HCT116 (cell line): ENCODE results near the gene KCNA4. TPM values are rescaled to one million over a fixed set of nuclear protein-coding genes. Genes with fewer than 3 reads are reported as not detected.
"Not testable (repeated sequence)": the region's sequence is repeated elsewhere in the genome, so short reads cannot be mapped to it uniquely, and the experiment has no call there.

Experiments
- ATAC-seq: fragments of 200-7000 bp; cut with Tn5 transposase; 2 replicates; pipeline ENCODE4 v1.9.1; 2020; ENCODE audit warnings: mild to moderate bottlenecking, moderate library complexity
- BruUV-seq: library from RNA; stranded (reverse); fragments of 400-500 nt; replicated peaks from 2 replicates; lab custom pipeline; 2021; lab: Mats Ljungman, UMichigan
- CTCF ChIA-PET: fragments of 300-600 bp; sonication (Branson Sonifier 250); formaldehyde crosslinking; loops from one replicate; lab custom pipeline; 2021; ENCODE audit warnings: antibody characterized with exemption; lab: Charles Lee
- POLR2A ChIA-PET: fragments of 300-600, 350-600 bp; sonication (Branson Sonifier 250); formaldehyde crosslinking; loops from one replicate; lab custom pipeline; 2021; ENCODE audit warnings: antibody characterized with exemption; lab: Charles Lee
- RAD21 ChIA-PET, 2 experiments: fragments of 300-600 bp; sonication (Branson Sonifier 250); formaldehyde crosslinking; loops; one replicate each; lab custom pipeline; 2023; ENCODE audit warnings: low total read pairs in 2 of 2; ENCODE audit not compliant: uncharacterized antibody in 2 of 2, unreplicated experiment in 2 of 2, low non-redundant PET in 1 of 2; lab: Charles Lee
- DNase-seq: peaks from one replicate; pipeline ENCODE4 v3.0.0-alpha.2; 2010; ENCODE audit warnings: low read depth, low spot score
- H2AFZ ChIP-seq: fragments of 200-600 bp; shearing (Covaris generic), sonication (generic); 2 replicates; pipeline ENCODE4 v1.6.1; 2017; ENCODE audit warnings: low read depth, mixed run types, mixed read lengths, antibody characterized with exemption, low read length; ENCODE audit not compliant: poor library complexity, severe bottlenecking
- H3K27ac ChIP-seq: 2 replicates; pipeline ENCODE4 v1.5.1; 2012; ENCODE audit warnings: low read depth, low read length
- H3K27me3 ChIP-seq: fragments of 200-600 bp; sonication (generic); 2 replicates; pipeline ENCODE4 v1.6.1; 2016; ENCODE audit warnings: mixed run types, low read length, mixed read lengths; ENCODE audit not compliant: insufficient read depth
- H3K36me3 ChIP-seq, 2 experiments: fragments of 200-500 bp in 1 of 2; fragments of 200-600 bp in 1 of 2; sonication (Bioruptor generic) in 1 of 2; sonication (generic) in 1 of 2; 2 replicates each; pipeline versions ENCODE4 v1.5.1 to v1.6.1; 2014 to 2016; ENCODE audit warnings: low read length in 2 of 2, inconsistent platforms in 1 of 2, mixed read lengths in 1 of 2, mixed run types in 1 of 2; ENCODE audit not compliant: insufficient read depth in 2 of 2, control insufficient read depth in 1 of 2
- H3K4me1 ChIP-seq, 2 experiments: fragments of 200-600 bp in 1 of 2; sonication (generic) in 1 of 2; 2 replicates each; pipeline versions ENCODE4 v1.5.1 to v1.6.1; 2012 to 2017; ENCODE audit warnings: low read length in 2 of 2, inconsistent platforms in 1 of 2, mild to moderate bottlenecking in 1 of 2, mixed read lengths in 1 of 2, mixed run types in 1 of 2, moderate library complexity in 1 of 2; ENCODE audit not compliant: insufficient read depth in 2 of 2, control insufficient read depth in 1 of 2
- H3K4me2 ChIP-seq: fragments of 200-600 bp; sonication (generic); 2 replicates; pipeline ENCODE4 v1.6.1; 2017; ENCODE audit warnings: mixed run types, low read length, mixed read lengths
- H3K4me3 ChIP-seq, 2 experiments: fragments of 200-600 bp in 1 of 2; sonication (generic) in 1 of 2; replicated peaks in 1 of 2; 2 replicates each; pipeline ENCODE4 v1.5.1; 2011 to 2016; ENCODE audit warnings: low read length in 2 of 2, control low read depth in 1 of 2, low read depth in 1 of 2, mild to moderate bottlenecking in 1 of 2, mixed read lengths in 1 of 2, mixed run types in 1 of 2
- H3K79me2 ChIP-seq: fragments of 200-600 bp; sonication (generic); 2 replicates; pipeline ENCODE4 v1.6.1; 2017; ENCODE audit warnings: mild to moderate bottlenecking, mixed run types, low read length, moderate library complexity, mixed read lengths; ENCODE audit not compliant: insufficient read depth
- H3K9ac ChIP-seq: fragments of 200-600 bp; sonication (generic); 2 replicates; pipeline ENCODE4 v1.6.1; 2016; ENCODE audit warnings: low read length, mixed read lengths
- H3K9me2 ChIP-seq: fragments of 200-600 bp; sonication (generic), shearing (Covaris generic); 2 replicates; pipeline ENCODE4 v1.6.1; 2017; ENCODE audit warnings: mixed run types, mild to moderate bottlenecking, moderate library complexity; ENCODE audit not compliant: insufficient read depth
- H3K9me3 ChIP-seq, 2 experiments: fragments of 200-500 bp in 1 of 2; fragments of 200-600 bp in 1 of 2; sonication (Bioruptor generic) in 1 of 2; sonication (generic) in 1 of 2; 2 replicates each; pipeline ENCODE4 v1.6.1; 2014 to 2017; ENCODE audit warnings: low read length in 2 of 2, mixed read lengths in 2 of 2, inconsistent platforms in 1 of 2, low read depth in 1 of 2, mild to moderate bottlenecking in 1 of 2, mixed run types in 1 of 2, moderate library complexity in 1 of 2; ENCODE audit not compliant: control insufficient read depth in 1 of 2, insufficient read depth in 1 of 2
- H4K20me1 ChIP-seq: fragments of 200-600 bp; sonication (generic), shearing (Covaris generic); 2 replicates; pipeline ENCODE4 v1.6.1; 2017; ENCODE audit warnings: mixed run types, mild to moderate bottlenecking, moderate library complexity; ENCODE audit not compliant: insufficient read depth
- CBX3 ChIP-seq: IDR thresholded peaks from 2 replicates; pipeline ENCODE4 v1.6.1; 2012; ENCODE audit warnings: low read depth
- CEBPB ChIP-seq: IDR thresholded peaks from 2 replicates; pipeline ENCODE4 v1.6.1; 2012; ENCODE audit warnings: low read depth
- EZH2phosphoT487 ChIP-seq: fragments of 200-600 bp; IDR thresholded peaks from 2 replicates; pipeline ENCODE4 v1.6.1; 2018; ENCODE audit warnings: antibody characterized with exemption, borderline replicate concordance
- FOSL1 ChIP-seq: IDR thresholded peaks from 2 replicates; pipeline ENCODE4 v1.6.1; 2012; ENCODE audit warnings: low read depth
- SIN3A ChIP-seq: IDR thresholded peaks from 2 replicates; pipeline ENCODE4 v1.6.1; 2012; ENCODE audit warnings: low read depth
- TCF7L2 ChIP-seq: IDR thresholded peaks from 2 replicates; pipeline ENCODE4 v1.7.0; 2011; ENCODE audit warnings: borderline replicate concordance, inconsistent platforms; ENCODE audit not compliant: insufficient read depth, insufficient read length; ENCODE audit errors: extremely low read depth
- ZFX ChIP-seq: fragments of 450-650 bp; IDR thresholded peaks from 2 replicates; pipeline ENCODE4 v1.6.1; 2017
- intact Hi-C: fragments of 100-400 bp; cut with micrococcal nuclease; formaldehyde crosslinking; loops from 2 replicates; pipeline ENCODE4 v1.10.0; 2022
- total RNA-seq: library from RNA; stranded (reverse); gene quantifications from one replicate; pipeline ENCODE4 v1.2.1, GENCODE V29; 2021; ENCODE audit not compliant: unreplicated experiment
- TF ChIP-seq, protein P1 (sequence below): IDR thresholded peaks from 2 replicates; pipeline ENCODE4 v1.6.1; 2012; ENCODE audit warnings: low read depth
- TF ChIP-seq, protein P2 (sequence below): IDR thresholded peaks from 2 replicates; pipeline ENCODE4 v1.6.1; 2011; ENCODE audit warnings: mild to moderate bottlenecking, low read length, moderate library complexity; ENCODE audit not compliant: insufficient replicate concordance; ENCODE audit errors: extremely low read depth

Gene KCNA4
- total RNA-seq, 1 experiment from 2014 or later: not detected

DNA sequence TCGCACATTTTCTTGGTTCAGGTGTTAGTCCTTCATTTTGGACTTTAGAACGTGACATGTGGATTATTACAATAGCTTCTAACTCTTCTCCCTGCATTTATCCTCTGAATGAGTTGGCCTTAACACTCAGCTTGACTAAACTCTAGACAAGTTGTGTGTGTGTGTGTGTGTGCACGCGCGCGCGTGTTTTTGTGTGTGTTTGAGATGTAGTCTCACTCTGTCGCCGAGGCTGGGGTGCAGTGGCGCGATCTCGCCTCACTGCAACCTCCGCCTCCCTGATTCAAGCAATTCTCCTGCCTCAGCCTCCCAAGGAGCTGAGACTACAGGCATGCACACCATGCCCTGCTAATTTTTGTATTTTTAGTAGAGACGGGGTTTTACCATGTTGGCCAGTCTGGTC lies 24.3 kb upstream of the KCNA4 start:
- intact Hi-C loops: no loop called here
- no TSS peak for BruUV-seq
- POLR2A ChIA-PET: no interaction called here
- Histone ChIP-seq H4K20me1 (no peaks in the 10 kb centered on the region; the same call in 1 of the 2 replicates), H3K9me2 (no peaks in the 10 kb centered on the region), H3K9ac (no peak overlapping the region), H3K79me2 (no peaks in the 10 kb centered on the region), H3K4me1 (no peaks in the 10 kb centered on the region), H3K9me3 (no peaks in the 10 kb centered on the region; a peak in 1 of 4 replicates), H3K27ac (no peak overlapping the region), H3K27me3 (no peaks in the 10 kb centered on the region), H2AFZ (no peak overlapping the region), H3K4me3 (no peak overlapping the region), H3K36me3 (no peaks in the 10 kb centered on the region), H3K4me2 (no peak overlapping the region)
- ATAC-seq (no peak), DNase-seq (no peak)
- RAD21 ChIA-PET: no interaction called here
- TF ChIP-seq EZH2phosphoT487 (no peak), FOSL1 (no peak), ZFX (no peak), CBX3 (no peak), CEBPB (no peak), SIN3A (no peak), TCF7L2 (no peak)
- TF ChIP-seq, protein P1, sequence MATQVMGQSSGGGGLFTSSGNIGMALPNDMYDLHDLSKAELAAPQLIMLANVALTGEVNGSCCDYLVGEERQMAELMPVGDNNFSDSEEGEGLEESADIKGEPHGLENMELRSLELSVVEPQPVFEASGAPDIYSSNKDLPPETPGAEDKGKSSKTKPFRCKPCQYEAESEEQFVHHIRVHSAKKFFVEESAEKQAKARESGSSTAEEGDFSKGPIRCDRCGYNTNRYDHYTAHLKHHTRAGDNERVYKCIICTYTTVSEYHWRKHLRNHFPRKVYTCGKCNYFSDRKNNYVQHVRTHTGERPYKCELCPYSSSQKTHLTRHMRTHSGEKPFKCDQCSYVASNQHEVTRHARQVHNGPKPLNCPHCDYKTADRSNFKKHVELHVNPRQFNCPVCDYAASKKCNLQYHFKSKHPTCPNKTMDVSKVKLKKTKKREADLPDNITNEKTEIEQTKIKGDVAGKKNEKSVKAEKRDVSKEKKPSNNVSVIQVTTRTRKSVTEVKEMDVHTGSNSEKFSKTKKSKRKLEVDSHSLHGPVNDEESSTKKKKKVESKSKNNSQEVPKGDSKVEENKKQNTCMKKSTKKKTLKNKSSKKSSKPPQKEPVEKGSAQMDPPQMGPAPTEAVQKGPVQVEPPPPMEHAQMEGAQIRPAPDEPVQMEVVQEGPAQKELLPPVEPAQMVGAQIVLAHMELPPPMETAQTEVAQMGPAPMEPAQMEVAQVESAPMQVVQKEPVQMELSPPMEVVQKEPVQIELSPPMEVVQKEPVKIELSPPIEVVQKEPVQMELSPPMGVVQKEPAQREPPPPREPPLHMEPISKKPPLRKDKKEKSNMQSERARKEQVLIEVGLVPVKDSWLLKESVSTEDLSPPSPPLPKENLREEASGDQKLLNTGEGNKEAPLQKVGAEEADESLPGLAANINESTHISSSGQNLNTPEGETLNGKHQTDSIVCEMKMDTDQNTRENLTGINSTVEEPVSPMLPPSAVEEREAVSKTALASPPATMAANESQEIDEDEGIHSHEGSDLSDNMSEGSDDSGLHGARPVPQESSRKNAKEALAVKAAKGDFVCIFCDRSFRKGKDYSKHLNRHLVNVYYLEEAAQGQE: no peak
- TF ChIP-seq, protein P2, sequence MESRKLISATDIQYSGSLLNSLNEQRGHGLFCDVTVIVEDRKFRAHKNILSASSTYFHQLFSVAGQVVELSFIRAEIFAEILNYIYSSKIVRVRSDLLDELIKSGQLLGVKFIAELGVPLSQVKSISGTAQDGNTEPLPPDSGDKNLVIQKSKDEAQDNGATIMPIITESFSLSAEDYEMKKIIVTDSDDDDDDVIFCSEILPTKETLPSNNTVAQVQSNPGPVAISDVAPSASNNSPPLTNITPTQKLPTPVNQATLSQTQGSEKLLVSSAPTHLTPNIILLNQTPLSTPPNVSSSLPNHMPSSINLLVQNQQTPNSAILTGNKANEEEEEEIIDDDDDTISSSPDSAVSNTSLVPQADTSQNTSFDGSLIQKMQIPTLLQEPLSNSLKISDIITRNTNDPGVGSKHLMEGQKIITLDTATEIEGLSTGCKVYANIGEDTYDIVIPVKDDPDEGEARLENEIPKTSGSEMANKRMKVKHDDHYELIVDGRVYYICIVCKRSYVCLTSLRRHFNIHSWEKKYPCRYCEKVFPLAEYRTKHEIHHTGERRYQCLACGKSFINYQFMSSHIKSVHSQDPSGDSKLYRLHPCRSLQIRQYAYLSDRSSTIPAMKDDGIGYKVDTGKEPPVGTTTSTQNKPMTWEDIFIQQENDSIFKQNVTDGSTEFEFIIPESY: no peak
- CTCF ChIA-PET: no interaction called here

DNA sequence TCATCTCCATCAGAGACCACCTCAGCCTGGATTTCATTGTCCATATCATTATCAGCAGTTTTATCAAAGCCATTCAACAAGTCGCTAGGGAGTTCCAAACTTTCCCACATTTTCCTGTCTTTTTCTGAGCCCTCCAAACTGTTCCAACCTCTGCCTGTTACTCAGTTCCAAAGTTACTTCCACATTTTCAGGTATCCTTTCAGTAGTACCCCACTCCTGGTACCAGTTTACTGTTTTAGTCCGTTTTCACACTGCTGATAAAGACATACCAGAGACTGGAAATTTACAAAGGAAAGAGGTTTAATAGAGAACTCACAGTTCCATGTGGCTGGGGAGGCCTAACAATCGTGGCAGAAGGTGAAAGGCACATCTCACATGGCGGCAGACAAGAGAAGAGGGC lies 17.9 kb upstream of the KCNA4 start:
- POLR2A ChIA-PET: not testable (repeated sequence)

DNA sequence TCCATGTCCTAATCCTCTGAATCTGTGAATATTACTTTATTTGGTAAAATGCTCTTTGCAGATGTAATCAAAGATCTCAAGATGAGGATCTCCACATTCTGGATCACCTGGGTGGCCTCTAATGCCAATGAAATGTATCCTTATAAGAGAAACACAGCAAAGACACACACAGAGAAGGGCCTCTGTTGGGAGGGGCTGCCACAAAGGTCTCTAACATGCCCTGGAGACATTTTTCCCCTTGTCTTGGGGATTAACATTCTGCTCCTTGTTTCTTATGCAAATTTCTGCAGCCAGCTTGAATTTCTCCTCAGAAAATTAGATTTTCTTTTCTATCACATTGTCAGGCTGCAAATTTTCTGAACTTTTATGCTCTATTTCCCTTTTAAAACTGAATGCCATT lies 17.3 kb upstream of the KCNA4 start:
- BruUV-seq, H4K20me1 ChIP-seq, H3K4me1 ChIP-seq, H3K36me3 ChIP-seq, DNase-seq, ATAC-seq, H2AFZ ChIP-seq, H3K4me3 ChIP-seq, intact Hi-C loops, H3K27ac ChIP-seq, H3K4me2 ChIP-seq, RAD21 ChIA-PET, CTCF ChIA-PET, H3K79me2 ChIP-seq, H3K9ac ChIP-seq, POLR2A ChIA-PET, H3K27me3 ChIP-seq, H3K9me2 ChIP-seq, H3K9me3 ChIP-seq: not testable (repeated sequence)

More for the DNA sequence above, 17.9 kb upstream of the KCNA4 start:
- DNase-seq, CTCF ChIA-PET, ATAC-seq, H3K4me2 ChIP-seq, H3K9ac ChIP-seq, H3K4me3 ChIP-seq, H3K4me1 ChIP-seq, H2AFZ ChIP-seq, H3K9me3 ChIP-seq, H3K27me3 ChIP-seq, BruUV-seq, H3K79me2 ChIP-seq, H3K9me2 ChIP-seq, H4K20me1 ChIP-seq, intact Hi-C loops, H3K36me3 ChIP-seq, H3K27ac ChIP-seq, RAD21 ChIA-PET: not testable (repeated sequence)
